GM10248 (cell line): ENCODE data around the gene PLEKHG3.

Source experiments
- CTCF ChIA-PET: fragments of 300-600 bp; sonication (Branson Sonifier 250); formaldehyde crosslinking; extraction: SDS; loops from one replicate; lab custom pipeline; 2021; ENCODE audit warnings: antibody characterized with exemption; lab: Yijun Ruan, JAX
- POLR2A ChIA-PET: fragments of 350-650 bp; sonication (Branson Sonifier 250); formaldehyde crosslinking; extraction: SDS; loops from one replicate; lab custom pipeline; 2020; ENCODE audit warnings: antibody characterized with exemption; lab: Yijun Ruan, JAX
- DNase-seq: peaks from one replicate; pipeline ENCODE4 v3.0.0; 2012; ENCODE audit errors: extremely low spot score
- TF ChIP-seq, protein P1 (sequence below): IDR thresholded peaks from 2 replicates; pipeline ENCODE4 v1.5.1; 2012; ENCODE audit warnings: mild to moderate bottlenecking, low read depth; ENCODE audit errors: extremely low read depth, missing control alignments, control extremely low read depth

PLEKHG3 gene

GRCh38 chr14:64700290-64700689, 3.9 kb upstream of the PLEKHG3 start:
- DNase-seq = no peak
- TF ChIP-seq, protein P1, sequence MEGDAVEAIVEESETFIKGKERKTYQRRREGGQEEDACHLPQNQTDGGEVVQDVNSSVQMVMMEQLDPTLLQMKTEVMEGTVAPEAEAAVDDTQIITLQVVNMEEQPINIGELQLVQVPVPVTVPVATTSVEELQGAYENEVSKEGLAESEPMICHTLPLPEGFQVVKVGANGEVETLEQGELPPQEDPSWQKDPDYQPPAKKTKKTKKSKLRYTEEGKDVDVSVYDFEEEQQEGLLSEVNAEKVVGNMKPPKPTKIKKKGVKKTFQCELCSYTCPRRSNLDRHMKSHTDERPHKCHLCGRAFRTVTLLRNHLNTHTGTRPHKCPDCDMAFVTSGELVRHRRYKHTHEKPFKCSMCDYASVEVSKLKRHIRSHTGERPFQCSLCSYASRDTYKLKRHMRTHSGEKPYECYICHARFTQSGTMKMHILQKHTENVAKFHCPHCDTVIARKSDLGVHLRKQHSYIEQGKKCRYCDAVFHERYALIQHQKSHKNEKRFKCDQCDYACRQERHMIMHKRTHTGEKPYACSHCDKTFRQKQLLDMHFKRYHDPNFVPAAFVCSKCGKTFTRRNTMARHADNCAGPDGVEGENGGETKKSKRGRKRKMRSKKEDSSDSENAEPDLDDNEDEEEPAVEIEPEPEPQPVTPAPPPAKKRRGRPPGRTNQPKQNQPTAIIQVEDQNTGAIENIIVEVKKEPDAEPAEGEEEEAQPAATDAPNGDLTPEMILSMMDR = no peak
- ChIA-PET POLR2A (no interaction called here), CTCF (interaction anchor here (0.5 to 1.8 kb wide), 4 partner anchors 10 to 340 kb away, joined by 3 to 6 read pairs (median 4); no protein-coding TSS in a partner anchor)

GRCh38 chr14:64700894-64701293, 3.3 kb upstream of the PLEKHG3 start:
- ChIA-PET CTCF (interaction anchor here (1.4 to 1.8 kb wide), 3 partner anchors 9 to 28 kb away, joined by 3 to 6 read pairs (median 4); no protein-coding TSS in a partner anchor), POLR2A (no interaction called here)
- TF ChIP-seq, protein P1 = no peak
- no peak for DNase-seq

DNA sequence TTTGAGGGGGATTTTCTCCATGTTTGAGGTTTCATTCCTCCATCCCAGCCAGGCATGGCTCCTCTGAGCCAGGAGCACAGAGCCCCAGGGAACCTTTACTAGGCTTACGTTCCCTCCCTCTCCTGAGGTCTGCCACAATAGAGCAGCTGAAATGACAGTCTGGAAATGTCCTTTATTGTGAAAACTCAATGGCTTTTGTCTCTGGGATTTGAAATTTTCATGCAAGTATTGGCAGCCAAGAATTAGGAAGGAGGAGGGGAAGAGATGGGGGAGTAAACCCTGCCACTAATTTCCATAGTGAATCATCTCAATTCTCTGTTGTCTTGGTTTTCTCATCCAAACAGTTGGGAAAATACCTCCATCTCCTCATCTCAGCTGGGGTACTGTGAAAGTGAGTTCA, 2.6 kb upstream of the PLEKHG3 start:
- TF ChIP-seq, protein P1 = no peak
- CTCF ChIA-PET = interaction anchor here (1.8 kb wide), 1 partner anchor 29 kb away, joined by 6 read pairs; no protein-coding TSS in a partner anchor
- DNase-seq = no peak
- POLR2A ChIA-PET = no interaction called here

- no peak for DNase-seq
- ChIA-PET POLR2A (no interaction called here), CTCF (no interaction called here)
- TF ChIP-seq, protein P1 = no peak
Observed at GRCh38 chr14:64702493-64703394, 1.5 kb upstream of the PLEKHG3 start.

DNA sequence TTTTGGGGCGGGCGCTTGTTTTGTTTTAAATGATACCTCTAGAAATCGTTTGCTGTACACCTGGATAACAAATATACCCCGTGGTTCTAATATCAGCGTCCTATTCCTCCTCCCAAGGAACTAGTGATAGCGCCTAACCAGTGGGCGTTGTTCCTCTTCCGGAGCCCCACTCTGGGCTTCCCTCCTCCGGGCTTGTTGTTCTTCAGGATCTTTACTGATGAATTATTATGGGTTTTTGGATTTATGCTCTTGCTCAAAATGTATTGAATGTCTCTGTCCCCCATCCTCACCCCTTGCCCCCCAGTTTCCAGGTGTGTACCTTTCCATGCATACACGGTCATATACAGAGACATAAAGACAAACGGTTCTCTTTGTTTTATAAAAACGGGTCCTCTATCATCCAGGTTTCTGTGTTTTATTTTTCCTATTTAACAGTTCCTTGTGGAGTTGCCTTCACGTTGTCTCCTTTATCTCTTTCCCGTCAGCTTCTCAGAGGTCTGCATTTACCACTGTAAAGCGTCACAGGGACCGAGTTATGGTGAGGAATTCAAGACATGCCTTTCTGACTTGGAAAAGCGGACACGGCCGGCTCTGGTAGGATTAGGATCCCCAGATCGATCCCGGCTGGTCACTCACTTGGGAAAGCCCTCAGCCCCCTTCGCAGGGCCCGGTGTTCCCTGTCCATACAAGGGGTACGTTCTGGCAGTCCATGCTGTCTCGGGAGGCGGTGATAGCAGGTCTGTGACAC, 655 bp upstream of the PLEKHG3 start:
- TF ChIP-seq, protein P1 = no peak
- ChIA-PET POLR2A (no interaction called here), CTCF (interaction anchor here (1.4 kb wide), 1 partner anchor 67 kb away, joined by 3 read pairs; no protein-coding TSS in a partner anchor)
- DNase-seq = no peak

- no peak for DNase-seq
- POLR2A ChIA-PET = no interaction called here
- CTCF ChIA-PET = interaction anchor here (0.9 to 1.4 kb wide), 2 partner anchors 27 to 69 kb away, joined by 3 read pairs; no protein-coding TSS in a partner anchor
- TF ChIP-seq, protein P1 = no peak
Observed at GRCh38 chr14:64704743-64705380, 638 bp downstream of the PLEKHG3 start.
